ENCODE data around the gene ANXA1. TPM values are rescaled to one million over a fixed set of nuclear protein-coding genes. Genes with fewer than 3 reads are reported as not detected.

ANXA1 gene
- total RNA-seq (2021) (338 and 430 TPM in 2 replicates), Bru-seq, nascent RNA (percentile 93 among the genes with signal in this experiment), BruChase-seq, experiment 1, labeled RNA remaining after a 2-hour chase (percentile 81 among the genes with signal in this experiment), BruChase-seq, experiment 2, labeled RNA remaining after a 6-hour chase (percentile 88 among the genes with signal in this experiment)
- long read RNA-seq, transcript ANXA1-202 (12 exons, 2,209 nt), result minor isoform, 11 of 2,108 reads
- long read RNA-seq, transcript ANXA1-201 (13 exons, 1,509 nt), result major isoform, 1,967 of 2,108 reads
- long read RNA-seq, partial matches to known transcripts, result 9 of 2,108 reads
- long read RNA-seq, other reads (novel, unspliced or antisense), result 120 of 2,108 reads

GRCh38 chr9:73151653-73152542 lies at the start of gene ANXA1:
ANXA1 (plus strand) TSS chr9:73151865; CDS start chr9:73158536, 6,671 bp downstream.
- H3K4me3 ChIP-seq (ENCODE audit: low read depth, low read length, poor library complexity, severe bottlenecking), result peak within 1 kb of the TSS; percentile 65
- TSS peak; percentile 63 for BruUV-seq (replicated peaks)
- CTCF ChIA-PET, result no interaction called here
- TF ChIP-seq EZH2 (IDR thresholded peaks at IDR 0.05; ENCODE audit: borderline replicate concordance, low read depth, low read length, poor library complexity, severe bottlenecking), result no peak
- no peak for TF ChIP-seq CTCF (conservative IDR thresholded peaks at IDR 0.05; ENCODE audit: low read depth, low read length)
- H3K4me1 ChIP-seq (ENCODE audit: insufficient read depth, low read length, poor library complexity, severe bottlenecking), result peaks cover 61% of the 10 kb centered on the region
- DNase-seq (ENCODE audit: low spot score), result peak; percentile 81
- intact Hi-C loops (cut with micrococcal nuclease; ENCODE audit: unreplicated experiment), result loop anchor here (2.0 kb wide), 2 partner anchors 19 to 29 kb away; no protein-coding TSS in a partner anchor
- H3K27me3 ChIP-seq (replicated peaks; ENCODE audit: insufficient read depth, low read depth, low read length, poor library complexity), result no peaks in the 10 kb centered on the region
- H3K36me3 ChIP-seq (ENCODE audit: insufficient read depth, low read length, poor library complexity, severe bottlenecking), result no peaks in the 10 kb centered on the region
- POLR2A ChIA-PET (ENCODE audit: low non-redundant PET), result no interaction called here
- peak within 1 kb of the TSS; percentile 90 for H3K27ac ChIP-seq (ENCODE audit: low read depth, low read length, poor library complexity, severe bottlenecking)
- H3K9me3 ChIP-seq (ENCODE audit: low read depth, low read length, poor library complexity, severe bottlenecking), result no peaks in the 10 kb centered on the region

- CTCF ChIA-PET, result no interaction called here
- intact Hi-C loops (cut with micrococcal nuclease; ENCODE audit: unreplicated experiment), result no loop called here
- no peak overlapping the region for H3K4me3 ChIP-seq (ENCODE audit: low read depth, low read length, poor library complexity, severe bottlenecking)
- H3K27ac ChIP-seq (ENCODE audit: low read depth, low read length, poor library complexity, severe bottlenecking), result no peak overlapping the region
- H3K4me1 ChIP-seq (ENCODE audit: insufficient read depth, low read length, poor library complexity, severe bottlenecking), result no peaks in the 10 kb centered on the region
- no peaks in the 10 kb centered on the region for H3K36me3 ChIP-seq (ENCODE audit: insufficient read depth, low read length, poor library complexity, severe bottlenecking)
- TF ChIP-seq EZH2 (IDR thresholded peaks at IDR 0.05; ENCODE audit: borderline replicate concordance, low read depth, low read length, poor library complexity, severe bottlenecking) (no peak), CTCF (conservative IDR thresholded peaks at IDR 0.05; ENCODE audit: low read depth, low read length) (no peak)
- no peaks in the 10 kb centered on the region for H3K27me3 ChIP-seq (replicated peaks; ENCODE audit: insufficient read depth, low read depth, low read length, poor library complexity)
- H3K9me3 ChIP-seq (ENCODE audit: low read depth, low read length, poor library complexity, severe bottlenecking), result no peaks in the 10 kb centered on the region
- no TSS peak for BruUV-seq (replicated peaks)
- DNase-seq (ENCODE audit: low spot score), result no peak
- POLR2A ChIA-PET (ENCODE audit: low non-redundant PET), result interaction anchor here (0.6 kb wide), 1 partner anchor 66 kb away, joined by 3 read pairs; no protein-coding TSS in a partner anchor
Observed at GRCh38 chr9:73104342-73104741, 47.3 kb upstream of the ANXA1 start.

- H3K36me3 ChIP-seq (ENCODE audit: insufficient read depth, low read length, poor library complexity, severe bottlenecking), result no peaks in the 10 kb centered on the region
- TF ChIP-seq EZH2 (IDR thresholded peaks at IDR 0.05; ENCODE audit: borderline replicate concordance, low read depth, low read length, poor library complexity, severe bottlenecking), result no peak
- no peak for TF ChIP-seq CTCF (conservative IDR thresholded peaks at IDR 0.05; ENCODE audit: low read depth, low read length)
- H3K27me3 ChIP-seq (replicated peaks; ENCODE audit: insufficient read depth, low read depth, low read length, poor library complexity), result no peaks in the 10 kb centered on the region
- no TSS peak for BruUV-seq (replicated peaks)
- H3K27ac ChIP-seq (ENCODE audit: low read depth, low read length, poor library complexity, severe bottlenecking), result no peak overlapping the region
- no peak for DNase-seq (ENCODE audit: low spot score)
- H3K9me3 ChIP-seq (ENCODE audit: low read depth, low read length, poor library complexity, severe bottlenecking), result no peaks in the 10 kb centered on the region
- ChIA-PET POLR2A (ENCODE audit: low non-redundant PET) (no interaction called here), CTCF (no interaction called here)
- H3K4me1 ChIP-seq (ENCODE audit: insufficient read depth, low read length, poor library complexity, severe bottlenecking), result no peaks in the 10 kb centered on the region
- intact Hi-C loops (cut with micrococcal nuclease; ENCODE audit: unreplicated experiment), result no loop called here
- H3K4me3 ChIP-seq (ENCODE audit: low read depth, low read length, poor library complexity, severe bottlenecking), result no peak overlapping the region
Observed at GRCh38 chr9:73104921-73105320, 46.7 kb upstream of the ANXA1 start.
